Gastrocnemius medialis (tissue), 4 donors: ENCODE measurements around the gene CACNA2D1.

Experiments used
- POLR2A ChIP-seq, 2 donors: fragments of 450-650 bp; IDR thresholded peaks; one replicate each; pipeline ENCODE4 v1.6.1; 2017; ENCODE audit warnings: antibody characterized with exemption in 2 of 2, mild to moderate bottlenecking in 2 of 2, moderate library complexity in 2 of 2
- TF ChIP-seq, protein P1 (sequence below), 5 experiments: fragments of 450-650 bp in 3 of 5; fragments of 200-600 bp in 2 of 5; sonication (generic) in 2 of 5; IDR thresholded peaks in 4 of 5; conservative IDR thresholded peaks in 1 of 5; 1 replicate in 4 of 5; 2 replicates in 1 of 5; pipeline ENCODE4 v1.5.1; 2016 to 2019; ENCODE audit warnings: antibody characterized with exemption in 5 of 5, mild to moderate bottlenecking in 3 of 5, moderate library complexity in 3 of 5

DNA sequence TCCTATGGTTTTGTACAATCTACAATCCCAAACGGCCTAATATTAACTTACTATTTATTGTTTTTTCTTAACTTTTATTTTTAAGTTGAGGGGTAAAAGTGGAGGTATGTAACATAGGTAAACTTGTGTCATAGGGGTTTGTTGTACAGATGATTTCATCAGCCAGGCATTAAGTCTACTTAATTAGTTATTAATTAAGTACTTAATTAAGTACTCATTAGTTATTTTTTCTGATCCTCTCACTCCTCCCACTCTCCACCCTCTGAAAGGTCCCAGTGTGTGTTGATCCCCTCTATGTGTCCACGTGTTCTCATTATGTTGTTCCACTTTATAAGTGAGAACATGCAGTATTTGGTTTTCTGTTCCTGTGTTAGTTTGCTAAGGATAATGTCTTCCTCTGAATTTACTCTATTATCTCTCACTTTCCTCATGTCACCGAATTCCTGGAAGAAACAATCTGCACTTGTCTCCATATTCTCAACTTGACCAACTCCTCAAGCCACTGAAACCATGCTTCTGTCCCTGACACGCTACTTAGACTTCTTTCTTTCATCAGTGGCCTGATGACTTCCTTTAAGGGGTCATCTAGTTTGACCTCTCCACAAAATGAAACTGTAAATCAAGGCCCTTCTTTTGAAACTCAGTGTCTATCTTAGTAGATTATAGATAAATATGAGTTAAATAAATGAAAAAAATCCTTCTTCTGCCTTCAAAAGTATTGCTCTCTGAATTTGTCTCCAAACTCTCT, 9.1 kb downstream of the CACNA2D1 start:
- TF ChIP-seq, protein P1, sequence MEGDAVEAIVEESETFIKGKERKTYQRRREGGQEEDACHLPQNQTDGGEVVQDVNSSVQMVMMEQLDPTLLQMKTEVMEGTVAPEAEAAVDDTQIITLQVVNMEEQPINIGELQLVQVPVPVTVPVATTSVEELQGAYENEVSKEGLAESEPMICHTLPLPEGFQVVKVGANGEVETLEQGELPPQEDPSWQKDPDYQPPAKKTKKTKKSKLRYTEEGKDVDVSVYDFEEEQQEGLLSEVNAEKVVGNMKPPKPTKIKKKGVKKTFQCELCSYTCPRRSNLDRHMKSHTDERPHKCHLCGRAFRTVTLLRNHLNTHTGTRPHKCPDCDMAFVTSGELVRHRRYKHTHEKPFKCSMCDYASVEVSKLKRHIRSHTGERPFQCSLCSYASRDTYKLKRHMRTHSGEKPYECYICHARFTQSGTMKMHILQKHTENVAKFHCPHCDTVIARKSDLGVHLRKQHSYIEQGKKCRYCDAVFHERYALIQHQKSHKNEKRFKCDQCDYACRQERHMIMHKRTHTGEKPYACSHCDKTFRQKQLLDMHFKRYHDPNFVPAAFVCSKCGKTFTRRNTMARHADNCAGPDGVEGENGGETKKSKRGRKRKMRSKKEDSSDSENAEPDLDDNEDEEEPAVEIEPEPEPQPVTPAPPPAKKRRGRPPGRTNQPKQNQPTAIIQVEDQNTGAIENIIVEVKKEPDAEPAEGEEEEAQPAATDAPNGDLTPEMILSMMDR (IDR thresholded peaks at IDR 0.05 in 4 of 5, conservative IDR thresholded peaks at IDR 0.05 in 1 of 5) = no peak
- TF ChIP-seq POLR2A (IDR thresholded peaks at IDR 0.05) = no peak
